Stimulated activated naive B cell treated with anti-CD40 and anti-IgM and Interleukin-4, amounts not matched to agents 10 μg/mL and 1 μg/mL and 100 μg/mL, for 72 hours (primary cell): ENCODE measurements around the gene AFTPH.

ENCODE experiments used
- ATAC-seq, 2 donors: fragments of 150-1000 bp; cut with Tn5 transposase; replicated peaks; 2 replicates each; pipeline ENCODE4 v1.10.0; 2021; ENCODE audit warnings: moderate library complexity in 1 of 2
- DNase-seq: peaks from one replicate; pipeline ENCODE4 v3.0.0; 2021
- H3K27ac Mint-ChIP-seq: one replicate; pipeline ENCODE4 v1.8.0; 2022; ENCODE audit warnings: mild to moderate bottlenecking, mixed read lengths
- H3K27me3 Mint-ChIP-seq, 2 donors: one replicate each; pipeline ENCODE4 v1.8.0; 2022; ENCODE audit warnings: mixed read lengths in 2 of 2
- H3K36me3 Mint-ChIP-seq, 2 donors: one replicate each; pipeline ENCODE4 v1.8.0; 2022; ENCODE audit warnings: mixed read lengths in 2 of 2, mild to moderate bottlenecking in 1 of 2
- H3K4me1 Mint-ChIP-seq, 2 donors: one replicate each; pipeline ENCODE4 v1.8.0; 2022; ENCODE audit warnings: mixed read lengths in 2 of 2, mild to moderate bottlenecking in 1 of 2
- H3K4me3 Mint-ChIP-seq, 2 donors: one replicate each; pipeline ENCODE4 v1.8.0; 2022; ENCODE audit warnings: mild to moderate bottlenecking in 2 of 2, mixed read lengths in 2 of 2, moderate library complexity in 1 of 2
- H3K9me3 Mint-ChIP-seq, 2 donors: one replicate each; pipeline ENCODE4 v1.8.0; 2022; ENCODE audit warnings: mixed read lengths in 2 of 2, mild to moderate bottlenecking in 1 of 2

The AFTPH gene

GRCh38 chr2:64610316-64610855, 86.3 kb downstream of the AFTPH start:
- DNase-seq (no peak), ATAC-seq (no peak)
- H3K4me1 Mint-ChIP-seq, result peaks cover 34 to 44% of the 10 kb centered on the region in 2 donors
- no peaks in the 10 kb centered on the region for H3K27me3 Mint-ChIP-seq
- no peaks in the 10 kb centered on the region for H3K9me3 Mint-ChIP-seq
- H3K4me3 Mint-ChIP-seq, result peak overlapping the region; percentile 14 to 36
- no peak overlapping the region for H3K27ac Mint-ChIP-seq
- H3K36me3 Mint-ChIP-seq, result no peaks in the 10 kb centered on the region

GRCh38 chr2:64612575-64613195, 88.6 kb downstream of the AFTPH start:
- ATAC-seq, result no peak
- no peak overlapping the region for H3K4me3 Mint-ChIP-seq
- no peak for DNase-seq
- no peaks in the 10 kb centered on the region for H3K9me3 Mint-ChIP-seq
- H3K4me1 Mint-ChIP-seq, result peaks cover 30 to 33% of the 10 kb centered on the region in 2 donors
- no peak overlapping the region for H3K27ac Mint-ChIP-seq
- H3K27me3 Mint-ChIP-seq, result no peaks in the 10 kb centered on the region
- H3K36me3 Mint-ChIP-seq, result no peaks in the 10 kb centered on the region

GRCh38 chr2:64613276-64613675, 89.1 kb downstream of the AFTPH start:
- Mint-ChIP-seq H3K36me3 (no peaks in the 10 kb centered on the region), H3K4me3 (no peak overlapping the region), H3K9me3 (no peaks in the 10 kb centered on the region), H3K4me1 (peaks cover 24 to 33% of the 10 kb centered on the region in 2 donors), H3K27me3 (no peaks in the 10 kb centered on the region), H3K27ac (no peak overlapping the region)
- ATAC-seq (no peak), DNase-seq (no peak)

GRCh38 chr2:64615192-64615763, 91.2 kb downstream of the AFTPH start:
- Mint-ChIP-seq H3K27ac (no peak overlapping the region), H3K27me3 (no peaks in the 10 kb centered on the region), H3K4me3 (no peak overlapping the region), H3K9me3 (no peaks in the 10 kb centered on the region), H3K36me3 (no peaks in the 10 kb centered on the region), H3K4me1 (peaks cover 22 to 26% of the 10 kb centered on the region in 2 donors)
- no peak for ATAC-seq
- DNase-seq, result no peak

GRCh38 chr2:64615844-64616536, 91.9 kb downstream of the AFTPH start:
- Mint-ChIP-seq H3K36me3 (no peaks in the 10 kb centered on the region), H3K9me3 (no peaks in the 10 kb centered on the region), H3K4me1 (peaks cover 20 to 26% of the 10 kb centered on the region in 2 donors), H3K27me3 (no peaks in the 10 kb centered on the region), H3K27ac (no peak overlapping the region), H3K4me3 (no peak overlapping the region)
- DNase-seq (no peak), ATAC-seq (no peak)

GRCh38 chr2:64617631-64618151, 93.6 kb downstream of the AFTPH start:
- no peak for DNase-seq
- H3K36me3 Mint-ChIP-seq, result no peaks in the 10 kb centered on the region
- no peak overlapping the region for H3K27ac Mint-ChIP-seq
- H3K4me1 Mint-ChIP-seq, result peaks cover 20 to 26% of the 10 kb centered on the region in 2 donors
- H3K27me3 Mint-ChIP-seq, result no peaks in the 10 kb centered on the region
- no peak overlapping the region for H3K4me3 Mint-ChIP-seq
- peak in 1 of 2 donors; percentile 19 for ATAC-seq
- H3K9me3 Mint-ChIP-seq, result no peaks in the 10 kb centered on the region

- ATAC-seq (no peak), DNase-seq (no peak)
- Mint-ChIP-seq H3K36me3 (no peaks in the 10 kb centered on the region), H3K27ac (no peak overlapping the region), H3K9me3 (no peaks in the 10 kb centered on the region), H3K4me3 (no peak overlapping the region), H3K4me1 (peaks cover 14 to 23% of the 10 kb centered on the region in 2 donors), H3K27me3 (no peaks in the 10 kb centered on the region)
Measured at GRCh38 chr2:64620661-64621060, 96.5 kb downstream of the AFTPH start.

GRCh38 chr2:64622443-64623241, 98.5 kb downstream of the AFTPH start:
- Mint-ChIP-seq H3K9me3 (no peaks in the 10 kb centered on the region), H3K4me3 (no peak overlapping the region), H3K4me1 (peaks cover 14 to 30% of the 10 kb centered on the region in 2 donors), H3K36me3 (no peaks in the 10 kb centered on the region), H3K27me3 (no peaks in the 10 kb centered on the region), H3K27ac (peak overlapping the region; percentile 42)
- no peak for ATAC-seq
- DNase-seq, result no peak

- Mint-ChIP-seq H3K9me3 (no peaks in the 10 kb centered on the region), H3K27me3 (no peaks in the 10 kb centered on the region), H3K27ac (no peak overlapping the region), H3K4me3 (no peak overlapping the region), H3K36me3 (no peaks in the 10 kb centered on the region), H3K4me1 (peaks cover 16 to 24% of the 10 kb centered on the region in 2 donors)
- DNase-seq (no peak), ATAC-seq (no peak)
Measured at GRCh38 chr2:64623242-64623850, 99.2 kb downstream of the AFTPH start.

- Mint-ChIP-seq H3K9me3 (no peaks in the 10 kb centered on the region), H3K36me3 (no peaks in the 10 kb centered on the region), H3K27me3 (no peaks in the 10 kb centered on the region), H3K4me3 (no peak overlapping the region), H3K4me1 (peaks cover 21 to 31% of the 10 kb centered on the region in 2 donors), H3K27ac (no peak overlapping the region)
- ATAC-seq (no peak), DNase-seq (no peak)
Measured at GRCh38 chr2:64624108-64624610, 100.0 kb downstream of the AFTPH start.

- DNase-seq (no peak), ATAC-seq (no peak)
- Mint-ChIP-seq H3K4me1 (peaks cover 21 to 29% of the 10 kb centered on the region in 2 donors), H3K9me3 (no peaks in the 10 kb centered on the region), H3K27ac (no peak overlapping the region), H3K27me3 (no peaks in the 10 kb centered on the region), H3K4me3 (no peak overlapping the region), H3K36me3 (no peaks in the 10 kb centered on the region)
Measured at GRCh38 chr2:64624862-64625261, 100.7 kb downstream of the AFTPH start.

- peaks cover under 1 to 2% of the 10 kb centered on the region in 2 donors for H3K36me3 Mint-ChIP-seq
- H3K4me3 Mint-ChIP-seq, result no peak overlapping the region
- DNase-seq (no peak), ATAC-seq (peak; percentile 65 to 67)
- no peaks in the 10 kb centered on the region for H3K27me3 Mint-ChIP-seq
- no peaks in the 10 kb centered on the region for H3K9me3 Mint-ChIP-seq
- peak overlapping the region; percentile 34 for H3K27ac Mint-ChIP-seq
- H3K4me1 Mint-ChIP-seq, result peaks cover 22 to 31% of the 10 kb centered on the region in 2 donors
Measured at GRCh38 chr2:64625299-64626145, 101.4 kb downstream of the AFTPH start.
